HG02678 (cell line): ENCODE results near the gene TM9SF3.

Experiments
- ATAC-seq: cut with Tn5 transposase; IDR thresholded peaks from one replicate; pipeline ENCODE4 v1.9.1; 2021; ENCODE audit warnings: mild to moderate bottlenecking, moderate library complexity; ENCODE audit not compliant: unreplicated experiment

The TM9SF3 gene

DNA sequence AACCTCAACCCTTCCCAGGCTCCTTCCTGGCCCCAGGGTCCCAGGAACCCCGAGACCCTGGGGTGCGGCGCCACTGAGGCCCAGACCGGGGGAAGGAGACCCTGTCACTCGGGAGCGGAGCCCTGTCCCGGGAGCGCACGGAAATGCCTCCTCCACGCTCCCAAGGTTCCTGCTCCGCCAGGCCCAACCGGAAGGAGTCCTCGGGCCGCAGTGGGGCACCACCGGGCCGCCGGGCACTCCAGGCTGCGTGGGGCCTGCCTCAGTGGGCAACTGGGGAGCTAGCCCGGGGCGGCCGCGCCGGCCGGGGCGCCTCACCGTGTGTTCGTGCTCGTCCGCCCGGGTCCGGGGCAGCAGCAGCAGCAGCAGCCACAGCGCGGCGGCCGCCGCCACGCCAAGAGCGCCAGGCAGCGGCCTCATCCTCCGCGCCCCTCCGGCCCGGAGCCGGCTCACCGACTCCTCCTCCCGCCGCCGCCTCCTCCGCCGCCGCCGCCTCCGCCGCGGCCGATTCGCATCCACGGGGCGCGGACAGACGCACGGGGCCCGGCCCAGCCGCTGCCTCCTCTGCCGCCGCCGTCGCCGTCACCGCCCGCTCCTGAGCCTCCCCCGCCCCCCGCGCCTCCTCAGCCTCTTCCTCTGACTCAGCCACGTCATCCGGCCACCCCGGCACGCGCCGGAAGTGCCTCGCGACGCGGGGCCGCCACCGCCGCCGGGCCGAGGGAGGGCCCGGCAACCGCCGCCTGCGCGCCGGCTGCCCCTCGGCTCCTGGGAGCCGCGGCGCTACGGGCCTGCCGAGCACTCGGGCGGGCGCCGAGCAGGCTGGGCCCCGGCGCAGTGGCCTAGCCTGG is at the start of gene TM9SF3:
Gene TM9SF3 (minus strand): TSS at position 594 of the 845 bp plus-strand sequence. CDS start 177 bp downstream, at position 417.
- peak; percentile 77 for ATAC-seq

DNA sequence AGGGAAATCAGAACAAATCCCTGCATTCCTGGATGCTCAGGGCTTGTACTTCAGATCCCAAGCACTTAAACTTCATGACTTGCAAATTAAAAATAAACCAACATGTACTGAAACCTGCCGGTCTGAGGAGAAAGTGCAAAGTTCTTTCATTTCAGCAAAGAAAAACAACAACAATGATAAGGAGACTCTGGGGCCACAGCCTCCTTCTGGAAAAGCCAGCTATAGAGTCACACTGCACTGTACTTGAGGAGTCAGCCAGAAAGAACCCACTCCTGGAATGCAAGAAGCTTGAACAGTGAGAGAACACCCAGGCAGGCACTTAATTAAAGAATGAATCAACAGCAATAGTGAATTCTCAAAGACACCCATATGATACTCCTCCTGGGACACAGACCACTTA is 49.7 kb upstream of the TM9SF3 start:
- ATAC-seq: no peak

DNA sequence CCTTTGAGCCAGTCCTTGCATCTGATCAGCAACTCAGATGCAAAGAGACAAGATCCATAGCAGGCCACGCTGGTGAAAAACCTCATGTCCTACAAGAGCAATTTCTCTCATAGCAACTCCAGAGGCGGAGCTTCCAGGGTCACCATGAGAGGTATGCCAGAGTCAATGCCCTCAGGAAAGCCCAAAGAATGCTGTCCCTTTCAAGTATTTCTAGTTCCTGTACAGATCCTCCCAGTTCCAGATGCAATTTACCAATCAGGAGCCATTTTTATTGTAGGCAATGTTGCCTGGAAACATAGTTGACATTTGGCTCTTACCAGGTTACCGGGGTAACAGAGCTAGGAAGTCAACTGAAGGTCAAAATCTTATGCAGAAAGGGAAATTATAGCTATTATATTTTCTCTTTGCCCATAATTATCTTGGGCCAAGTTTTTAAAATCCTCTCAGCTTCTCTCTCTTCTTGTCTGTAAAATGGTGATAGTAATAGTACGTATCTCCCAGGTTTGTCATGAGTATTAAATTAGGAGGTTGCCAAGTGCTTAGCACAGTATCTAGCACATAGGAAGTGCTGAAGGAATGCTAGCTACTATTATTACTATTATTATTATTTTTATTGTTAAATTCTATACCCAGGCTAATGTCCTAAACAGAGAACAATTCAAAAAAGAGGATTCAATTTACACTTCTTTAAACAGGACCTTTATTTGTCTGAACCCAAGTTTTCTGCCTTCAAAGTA is 46.3 kb upstream of the TM9SF3 start:
- no peak for ATAC-seq

- no peak for ATAC-seq
Observed at GRCh38 chr10:96627292-96627691, 40.5 kb upstream of the TM9SF3 start.

GRCh38 chr10:96626795-96627194 is 40.0 kb upstream of the TM9SF3 start:
- ATAC-seq: no peak

DNA sequence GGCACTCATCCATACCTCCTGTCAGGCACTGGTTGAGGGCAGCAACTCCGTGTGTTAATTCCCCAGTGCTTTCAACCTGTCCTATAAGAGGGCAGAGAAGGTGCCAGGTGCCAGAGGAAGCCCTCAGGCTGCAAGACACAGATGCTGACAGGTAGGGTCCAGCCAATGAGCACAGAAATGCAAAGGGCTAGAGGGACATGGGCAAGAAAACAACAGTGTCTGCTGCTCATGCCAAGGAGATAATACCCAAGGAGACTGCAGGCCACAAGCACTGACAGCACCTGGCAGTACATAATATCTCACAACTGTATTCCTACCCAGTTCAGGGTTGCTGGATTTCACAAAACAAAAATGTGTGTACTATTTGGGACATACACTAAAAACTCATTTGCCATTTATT is 38.4 kb upstream of the TM9SF3 start:
- ATAC-seq: no peak

- no peak for ATAC-seq
Observed at GRCh38 chr10:96622013-96622787, 35.4 kb upstream of the TM9SF3 start.

DNA sequence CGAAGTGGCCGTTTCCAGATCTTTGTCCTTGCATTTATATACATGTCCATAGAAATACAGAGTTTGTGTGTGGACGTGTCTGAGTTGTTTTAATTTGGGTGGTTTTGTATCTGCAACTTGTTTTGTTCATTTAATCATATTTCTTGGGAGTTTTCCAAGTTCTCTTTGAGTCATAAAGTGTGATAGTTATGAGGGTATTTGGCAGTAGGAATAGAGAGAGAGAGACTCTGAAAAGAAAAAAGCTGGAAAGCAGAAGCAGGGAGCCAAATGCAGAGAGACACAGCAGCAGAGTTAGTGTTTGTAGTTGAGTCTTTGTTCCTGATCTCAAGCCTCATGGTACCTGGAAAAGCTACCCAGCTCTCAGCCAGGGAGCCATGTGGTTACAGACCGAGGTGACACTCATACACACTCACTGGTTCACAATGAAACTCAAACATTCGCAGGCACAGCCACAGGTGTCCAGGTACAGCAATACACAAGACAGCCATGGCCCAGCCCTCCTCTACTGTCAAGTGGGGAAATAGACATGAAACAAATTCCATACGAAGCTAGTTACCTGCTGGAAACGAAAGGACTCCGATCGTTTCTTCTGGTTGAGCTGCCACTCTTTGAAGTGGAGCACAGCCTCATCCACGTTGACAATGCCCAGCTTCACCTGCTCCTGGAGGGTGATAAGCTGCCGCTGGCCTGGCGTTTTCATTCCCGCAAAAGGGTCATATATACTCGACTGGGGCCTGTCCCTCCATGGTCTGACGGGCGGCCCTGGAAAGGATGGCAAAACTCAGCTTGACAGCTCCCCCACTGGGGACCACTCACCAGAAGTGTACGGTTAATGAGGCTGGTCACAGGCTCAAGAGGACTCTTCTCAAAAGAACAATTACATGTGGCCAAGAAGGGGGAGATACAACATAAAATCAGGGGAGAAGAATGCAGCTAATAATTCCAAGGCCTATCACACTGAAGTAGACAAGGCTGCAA is 33.3 kb upstream of the TM9SF3 start:
- no peak for ATAC-seq

GRCh38 chr10:96619120-96619519 is 32.3 kb upstream of the TM9SF3 start:
- ATAC-seq: no peak

GRCh38 chr10:96618653-96619052 is 31.8 kb upstream of the TM9SF3 start:
- ATAC-seq: no peak

- ATAC-seq: no peak
Observed at GRCh38 chr10:96616961-96617360, 30.1 kb upstream of the TM9SF3 start.

DNA sequence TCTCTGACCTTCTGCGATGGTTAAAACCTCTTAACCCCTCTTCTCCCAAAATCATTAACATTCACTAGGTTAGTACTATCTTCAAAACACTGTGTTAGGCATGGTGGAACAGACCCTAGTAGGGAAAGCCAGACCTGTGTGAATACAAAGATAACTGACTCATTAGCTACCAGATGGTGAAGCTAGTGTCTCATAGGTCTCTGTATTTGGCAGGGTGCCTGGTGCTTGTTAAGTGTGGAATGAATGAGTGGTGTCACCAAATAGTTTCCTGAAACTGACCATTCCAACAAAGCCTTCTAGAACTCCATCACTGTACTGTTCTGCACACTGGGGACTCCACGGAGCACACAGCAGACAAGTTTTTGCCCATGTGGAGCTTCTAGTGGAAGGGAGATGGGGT is 27.7 kb upstream of the TM9SF3 start:
- ATAC-seq: no peak

- ATAC-seq: no peak
Observed at GRCh38 chr10:96613576-96613975, 26.8 kb upstream of the TM9SF3 start.

GRCh38 chr10:96612055-96612830 is 25.4 kb upstream of the TM9SF3 start:
- no peak for ATAC-seq

DNA sequence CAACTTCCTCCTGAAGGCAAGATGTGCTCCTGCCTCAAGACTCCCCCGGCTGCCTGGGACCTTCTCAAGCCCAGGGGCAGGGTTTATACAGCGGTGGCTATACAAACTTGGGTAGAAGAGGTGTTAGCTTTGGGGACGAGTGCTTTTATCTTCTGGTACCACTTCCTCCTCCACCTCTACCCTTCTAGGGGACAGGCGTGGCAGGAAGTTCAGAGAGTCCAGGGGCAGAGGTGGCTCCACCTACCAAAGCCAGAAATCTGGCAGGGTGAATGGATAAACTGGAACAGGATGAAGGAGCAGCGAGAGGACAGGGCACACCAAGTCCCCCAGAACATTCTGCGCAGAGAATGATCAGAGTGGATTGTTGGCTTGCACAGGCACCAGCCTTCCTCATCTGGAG is 24.0 kb upstream of the TM9SF3 start:
- ATAC-seq: no peak

- no peak for ATAC-seq
Observed at GRCh38 chr10:96609510-96609909, 22.7 kb upstream of the TM9SF3 start.

- ATAC-seq: no peak
Observed at GRCh38 chr10:96608805-96609204, 22.0 kb upstream of the TM9SF3 start.

GRCh38 chr10:96608262-96608661 is 21.4 kb upstream of the TM9SF3 start:
- no peak for ATAC-seq

- no peak for ATAC-seq
Observed at GRCh38 chr10:96606946-96607345, 20.1 kb upstream of the TM9SF3 start.
